Thoracic aorta (tissue), 2 donors: ENCODE measurements around the gene PSD2. TPM values are rescaled to one million over a fixed set of nuclear protein-coding genes. Genes with fewer than 3 reads are reported as not detected.

ENCODE experiments used
- ATAC-seq: fragments of 150-250 bp; one replicate; pipeline ENCODE4 v1.8.0; 2017; ENCODE audit warnings: low read depth; ENCODE audit not compliant: insufficient number of reproducible peaks, low FRiP score
- DNase-seq: peaks from one replicate; pipeline ENCODE4 v3.0.0-alpha.2; 2020; ENCODE audit warnings: low spot score
- H3K27ac ChIP-seq, 2 donors: fragments of 200-600 bp; sonication (generic); 1 replicate in 1 of 2; 2 replicates in 1 of 2; pipeline ENCODE4 v1.5.1; 2016; ENCODE audit warnings: mild to moderate bottlenecking in 2 of 2, moderate library complexity in 2 of 2
- H3K27me3 ChIP-seq: fragments of 200-600 bp; sonication (generic); replicated peaks from 2 replicates; pipeline ENCODE4 v1.6.0; 2016; ENCODE audit warnings: mild to moderate bottlenecking; ENCODE audit not compliant: insufficient read depth
- H3K36me3 ChIP-seq: fragments of 200-600 bp; sonication (generic); one replicate; pipeline ENCODE4 v1.5.1; 2016
- H3K4me1 ChIP-seq, 2 donors: fragments of 200-600 bp; sonication (generic); 1 replicate in 1 of 2; 2 replicates in 1 of 2; pipeline versions ENCODE4 v1.5.1 to v1.6.0; 2016; ENCODE audit warnings: low read depth in 2 of 2, mild to moderate bottlenecking in 1 of 2; ENCODE audit not compliant: control insufficient read depth in 1 of 2
- H3K4me3 ChIP-seq: fragments of 200-600 bp; sonication (generic); 2 replicates; pipeline ENCODE4 v1.5.1; 2016; ENCODE audit warnings: mild to moderate bottlenecking
- H3K9me3 ChIP-seq: fragments of 200-600 bp; sonication (generic); 2 replicates; pipeline ENCODE4 v1.5.1; 2016
- total RNA-seq, 2 donors: library from RNA; depleted of rRNA; stranded (reverse); fragments of >200 nt; gene quantifications; one replicate each; pipeline versions ENCODE4 v1.1.0 to v1.2.3, GENCODE V29; 2016
- TF ChIP-seq, protein P1 (sequence below): fragments of 200-600 bp; sonication (generic); IDR thresholded peaks from one replicate; pipeline ENCODE4 v1.5.1; 2019; ENCODE audit warnings: antibody characterized with exemption

Gene PSD2
- total RNA-seq, 2 donors from 2014 or later, result 0.14 to 0.41 TPM

GRCh38 chr5:139794067-139794846 is 1.4 kb upstream of the PSD2 start:
- Histone ChIP-seq H3K4me1 (peaks cover 6 to 15% of the 10 kb centered on the region in 2 donors), H3K4me3 (no peak overlapping the region), H3K27ac (no peak overlapping the region), H3K9me3 (no peaks in the 10 kb centered on the region), H3K27me3 (no peaks in the 10 kb centered on the region), H3K36me3 (no peaks in the 10 kb centered on the region)
- DNase-seq, result no peak
- TF ChIP-seq, protein P1, sequence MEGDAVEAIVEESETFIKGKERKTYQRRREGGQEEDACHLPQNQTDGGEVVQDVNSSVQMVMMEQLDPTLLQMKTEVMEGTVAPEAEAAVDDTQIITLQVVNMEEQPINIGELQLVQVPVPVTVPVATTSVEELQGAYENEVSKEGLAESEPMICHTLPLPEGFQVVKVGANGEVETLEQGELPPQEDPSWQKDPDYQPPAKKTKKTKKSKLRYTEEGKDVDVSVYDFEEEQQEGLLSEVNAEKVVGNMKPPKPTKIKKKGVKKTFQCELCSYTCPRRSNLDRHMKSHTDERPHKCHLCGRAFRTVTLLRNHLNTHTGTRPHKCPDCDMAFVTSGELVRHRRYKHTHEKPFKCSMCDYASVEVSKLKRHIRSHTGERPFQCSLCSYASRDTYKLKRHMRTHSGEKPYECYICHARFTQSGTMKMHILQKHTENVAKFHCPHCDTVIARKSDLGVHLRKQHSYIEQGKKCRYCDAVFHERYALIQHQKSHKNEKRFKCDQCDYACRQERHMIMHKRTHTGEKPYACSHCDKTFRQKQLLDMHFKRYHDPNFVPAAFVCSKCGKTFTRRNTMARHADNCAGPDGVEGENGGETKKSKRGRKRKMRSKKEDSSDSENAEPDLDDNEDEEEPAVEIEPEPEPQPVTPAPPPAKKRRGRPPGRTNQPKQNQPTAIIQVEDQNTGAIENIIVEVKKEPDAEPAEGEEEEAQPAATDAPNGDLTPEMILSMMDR, result no peak
- no peak for ATAC-seq

DNA sequence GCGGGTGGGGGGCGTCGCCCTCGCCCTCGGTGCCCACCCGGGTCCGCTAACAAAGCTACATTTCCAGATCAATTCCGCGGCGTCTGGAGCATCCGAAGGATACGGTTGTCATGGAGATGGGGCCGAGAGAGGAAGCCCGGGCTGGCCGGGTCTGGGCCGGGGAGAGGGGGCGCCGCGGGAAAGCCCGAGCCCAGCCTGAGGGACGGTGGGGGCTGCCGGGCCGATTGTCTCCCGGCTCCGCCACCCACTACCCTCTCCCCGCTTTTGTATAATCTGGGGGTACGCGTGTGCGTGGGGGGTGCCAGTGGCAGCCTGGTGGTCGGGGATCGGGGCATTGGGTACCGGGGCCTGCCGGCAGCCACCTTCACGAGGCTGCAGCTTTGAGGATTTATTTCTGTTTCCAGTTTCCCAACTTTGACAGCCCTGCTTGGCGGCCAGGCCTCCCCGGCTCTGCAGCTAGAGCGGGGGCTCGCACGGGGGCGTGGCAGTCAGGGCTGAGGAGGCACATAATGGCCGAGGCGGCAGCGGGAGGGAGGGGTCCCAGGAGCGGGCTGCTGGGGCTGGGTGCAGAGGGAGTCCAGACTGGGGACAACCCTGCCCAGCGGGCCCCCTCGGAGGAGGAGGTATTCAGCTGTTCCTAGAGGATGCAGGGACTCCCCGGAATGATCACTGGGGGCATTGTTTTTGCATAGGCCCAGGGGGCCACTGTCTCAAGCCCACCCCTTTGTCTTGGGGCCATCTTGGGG is 626 bp downstream of the PSD2 start:
- Histone ChIP-seq H3K4me1 (peaks cover 6 to 15% of the 10 kb centered on the region in 2 donors), H3K27ac (no peak overlapping the region), H3K27me3 (no peaks in the 10 kb centered on the region), H3K36me3 (no peaks in the 10 kb centered on the region), H3K9me3 (no peaks in the 10 kb centered on the region), H3K4me3 (peak overlapping the region; percentile 70)
- TF ChIP-seq, protein P1, result no peak
- ATAC-seq, result no peak
- no peak for DNase-seq

DNA sequence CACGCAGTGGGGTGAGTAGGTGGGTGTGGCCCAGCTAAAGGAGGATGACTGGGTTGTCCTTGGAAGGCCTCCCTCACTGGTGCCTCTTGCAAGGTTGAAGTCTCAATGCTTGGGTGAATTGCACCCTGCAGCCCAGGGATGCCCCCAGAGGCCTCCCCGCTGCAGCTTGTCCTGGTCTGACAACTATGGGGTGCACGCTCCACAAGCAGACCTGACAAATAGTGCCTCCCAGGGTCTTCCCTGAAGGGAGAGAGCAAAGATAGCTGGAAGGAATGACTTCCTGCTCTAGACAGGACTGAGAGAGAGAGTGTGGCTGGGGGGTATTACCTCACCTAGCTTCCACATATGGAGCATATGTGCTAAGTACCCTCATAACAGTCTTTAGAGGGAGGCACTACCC is 1.7 kb downstream of the PSD2 start:
- H3K27ac ChIP-seq, result no peak overlapping the region
- H3K27me3 ChIP-seq, result no peaks in the 10 kb centered on the region
- H3K4me1 ChIP-seq, result peaks cover 6 to 15% of the 10 kb centered on the region in 2 donors
- H3K4me3 ChIP-seq, result no peak overlapping the region
- H3K9me3 ChIP-seq, result no peaks in the 10 kb centered on the region
- H3K36me3 ChIP-seq, result no peaks in the 10 kb centered on the region
- TF ChIP-seq, protein P1, result no peak
- ATAC-seq (no peak), DNase-seq (no peak)

DNA sequence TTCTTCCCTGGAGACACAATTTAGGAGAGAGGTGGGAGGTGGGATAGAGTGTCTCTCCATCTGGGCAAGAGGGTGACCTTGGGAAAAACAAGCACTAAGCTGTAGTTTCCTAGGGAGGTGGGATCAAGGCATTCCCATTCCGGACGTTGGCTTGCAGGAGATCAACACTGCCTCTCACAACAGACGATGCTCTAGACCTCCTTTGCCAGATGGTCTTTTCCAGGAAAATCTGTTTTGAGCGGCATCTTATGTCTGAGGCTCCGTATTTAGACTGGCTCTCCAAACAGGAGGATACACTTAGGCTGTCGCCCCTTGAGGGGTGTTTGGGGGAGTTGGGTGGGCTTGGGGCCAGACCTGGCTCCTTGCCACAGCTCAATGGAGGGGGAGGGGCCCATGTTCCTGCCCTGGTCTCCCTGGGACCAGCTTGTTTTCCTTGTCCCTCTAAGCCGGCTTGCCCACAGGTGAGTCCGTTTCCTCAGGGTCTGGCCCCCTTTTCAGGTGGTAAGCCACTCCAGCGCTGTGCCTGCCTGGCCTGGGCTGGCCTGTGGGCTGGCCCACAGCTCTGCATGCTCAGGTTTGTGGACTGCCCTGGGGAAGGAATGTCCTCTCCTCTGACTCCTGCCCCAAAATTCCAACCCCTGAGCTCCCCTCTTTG is 2.4 kb downstream of the PSD2 start:
- Histone ChIP-seq H3K9me3 (no peaks in the 10 kb centered on the region), H3K36me3 (no peaks in the 10 kb centered on the region), H3K4me1 (peaks cover 6 to 15% of the 10 kb centered on the region in 2 donors), H3K4me3 (no peak overlapping the region), H3K27me3 (no peaks in the 10 kb centered on the region), H3K27ac (no peak overlapping the region)
- ATAC-seq (no peak), DNase-seq (no peak)
- TF ChIP-seq, protein P1, result no peak

DNA sequence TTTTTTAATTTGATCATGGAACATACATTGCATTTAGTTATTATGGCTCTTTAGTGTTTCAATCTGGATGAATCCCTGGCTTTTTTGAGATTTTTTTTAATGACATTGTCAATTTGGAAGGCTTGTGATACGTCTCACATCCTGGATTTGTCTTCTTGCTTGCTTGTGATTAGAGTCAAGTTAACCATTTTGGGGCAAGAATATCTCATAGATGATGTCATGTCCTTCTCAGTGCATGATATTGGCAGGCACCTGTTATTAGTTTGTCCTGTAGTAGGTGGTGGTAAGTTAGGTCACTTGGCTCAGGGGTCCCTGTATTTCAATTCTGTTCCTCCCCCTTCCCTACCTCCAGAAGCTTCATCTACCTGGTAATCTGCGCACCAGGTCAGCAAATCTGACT is 3.3 kb downstream of the PSD2 start:
- H3K27me3 ChIP-seq, result no peaks in the 10 kb centered on the region
- no peak overlapping the region for H3K27ac ChIP-seq
- H3K36me3 ChIP-seq, result no peaks in the 10 kb centered on the region
- TF ChIP-seq, protein P1, result no peak
- H3K9me3 ChIP-seq, result no peaks in the 10 kb centered on the region
- ATAC-seq, result no peak
- peaks cover 6 to 15% of the 10 kb centered on the region in 2 donors for H3K4me1 ChIP-seq
- no peak overlapping the region for H3K4me3 ChIP-seq
- no peak for DNase-seq
